ENCODE data around the gene IDH1.
"Not testable (repeated sequence)": the region's sequence is repeated elsewhere in the genome, so short reads cannot be mapped to it uniquely, and the experiment has no call there.

The IDH1 gene

DNA sequence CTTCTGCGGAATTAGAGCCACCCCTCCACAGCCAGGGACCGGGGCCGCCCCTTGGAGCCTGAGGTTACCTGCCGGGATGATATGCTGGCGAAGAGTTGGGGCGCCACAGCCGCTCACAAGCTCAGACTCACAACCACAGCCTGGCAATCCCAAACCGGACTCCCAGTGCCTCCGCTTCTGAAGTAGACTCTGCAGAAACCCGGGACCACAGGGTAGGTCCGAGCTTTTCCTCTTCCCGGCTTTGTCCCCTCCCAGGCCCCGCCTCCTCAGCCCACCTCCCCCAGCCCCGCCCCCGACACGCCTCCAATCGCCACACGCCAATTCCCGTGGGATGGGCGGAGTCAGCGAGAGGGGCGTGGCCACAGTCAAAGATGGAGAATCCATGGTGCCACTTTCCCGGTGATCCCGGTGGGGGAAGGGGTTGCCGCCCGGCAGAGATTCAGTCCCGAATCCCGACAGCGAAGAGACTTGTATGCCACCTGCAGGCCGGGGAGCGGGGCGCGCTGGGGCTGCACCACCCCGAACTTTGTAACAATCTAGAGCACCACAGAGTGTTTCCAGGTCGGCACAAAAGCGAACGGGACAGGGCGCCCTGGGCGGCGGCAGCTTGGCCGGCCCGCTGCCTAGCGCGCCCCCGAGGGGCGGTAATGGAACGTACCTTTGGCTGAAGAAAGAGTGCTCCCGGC, at the start of gene IDH1:
IDH1 (minus strand) TSS at position 201 of the 686 bp plus-strand sequence. CDS start 3,520 bp downstream, outside the sequence.
- peak; percentile 93 for DNase-seq

GRCh38 chr2:208304157-208304556, 49.3 kb upstream of the IDH1 start:
- DNase-seq: no peak

DNA sequence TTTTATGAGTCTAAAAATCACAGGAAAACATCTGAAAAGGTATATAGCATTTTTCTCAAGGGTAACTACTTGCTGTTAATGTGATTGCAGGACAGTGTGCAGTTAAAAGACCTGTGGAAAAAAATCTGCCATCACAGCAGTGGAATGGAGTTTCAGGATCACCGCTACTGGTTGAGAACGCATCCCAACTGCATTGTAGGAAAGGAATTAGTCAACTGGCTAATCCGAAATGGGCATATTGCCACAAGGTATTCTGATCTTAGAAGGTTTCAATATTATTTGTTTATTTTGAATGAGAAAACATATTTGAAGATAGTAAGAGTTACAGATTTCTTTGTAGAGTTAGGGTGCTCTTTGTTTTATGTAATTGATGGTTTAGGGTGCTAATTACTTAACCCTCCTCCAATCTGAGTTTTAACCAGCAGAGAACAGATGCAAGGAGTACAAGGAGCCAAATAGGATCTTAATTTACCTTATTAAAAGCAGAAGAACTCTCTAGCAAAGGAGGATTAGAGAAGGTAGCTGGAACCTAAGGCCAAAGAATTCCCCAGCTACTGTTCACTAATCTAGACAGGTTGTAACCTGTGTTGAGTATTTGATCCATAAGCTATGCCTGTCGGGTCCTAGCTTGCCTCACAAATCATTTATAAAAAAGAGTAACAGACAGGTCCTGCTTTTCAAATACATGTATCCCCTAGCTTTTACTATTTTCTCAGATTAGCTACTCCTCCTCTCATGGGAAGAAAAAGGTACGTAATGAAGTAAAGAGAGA, 46.2 kb upstream of the IDH1 start:
- DNase-seq: peak; percentile 1

DNA sequence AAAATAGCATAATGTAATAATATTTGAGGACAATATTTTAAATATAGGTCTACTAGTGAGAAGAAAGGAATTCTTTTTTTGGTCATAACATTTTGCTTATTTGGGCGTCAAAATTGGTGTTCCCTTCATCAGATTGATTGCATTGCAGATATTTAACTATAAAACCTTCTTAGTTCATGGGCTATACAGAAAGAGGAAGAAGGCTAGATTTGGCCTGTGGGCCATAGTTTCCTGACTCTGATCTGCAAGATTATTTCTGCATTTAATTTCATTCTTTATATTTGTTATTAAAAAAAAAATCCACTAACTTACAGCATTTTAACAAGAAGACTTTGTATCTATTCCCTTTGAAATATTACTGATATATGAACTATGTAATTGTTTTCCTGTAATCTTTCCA, 43.1 kb upstream of the IDH1 start:
- no peak for DNase-seq

DNA sequence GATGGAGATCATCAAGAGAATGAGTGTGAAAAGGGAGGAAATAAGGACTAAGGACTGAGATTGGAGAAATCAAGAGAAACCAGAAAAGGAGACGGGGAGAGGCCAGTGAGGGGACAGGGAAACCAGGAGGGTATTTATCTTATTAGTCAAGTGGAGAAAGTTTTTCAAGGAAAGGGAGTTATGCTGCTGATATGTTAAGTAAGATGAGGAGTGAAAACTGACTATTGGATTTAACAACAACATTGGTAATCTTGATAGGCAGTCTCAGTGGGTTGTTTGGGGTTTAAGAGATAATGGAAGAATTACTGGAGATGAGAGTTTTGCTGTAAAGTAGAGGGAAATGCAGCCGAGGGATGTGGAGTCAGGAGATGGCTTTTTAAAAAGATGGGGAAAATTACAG, 41.7 kb upstream of the IDH1 start:
- DNase-seq: no peak

GRCh38 chr2:208295834-208296233, 41.0 kb upstream of the IDH1 start:
- no peak for DNase-seq

GRCh38 chr2:208294482-208295024, 39.7 kb upstream of the IDH1 start:
- no peak for DNase-seq

GRCh38 chr2:208285853-208286252, 31.0 kb upstream of the IDH1 start:
- no peak for DNase-seq

GRCh38 chr2:208280933-208281332, 26.1 kb upstream of the IDH1 start:
- DNase-seq: no peak

DNA sequence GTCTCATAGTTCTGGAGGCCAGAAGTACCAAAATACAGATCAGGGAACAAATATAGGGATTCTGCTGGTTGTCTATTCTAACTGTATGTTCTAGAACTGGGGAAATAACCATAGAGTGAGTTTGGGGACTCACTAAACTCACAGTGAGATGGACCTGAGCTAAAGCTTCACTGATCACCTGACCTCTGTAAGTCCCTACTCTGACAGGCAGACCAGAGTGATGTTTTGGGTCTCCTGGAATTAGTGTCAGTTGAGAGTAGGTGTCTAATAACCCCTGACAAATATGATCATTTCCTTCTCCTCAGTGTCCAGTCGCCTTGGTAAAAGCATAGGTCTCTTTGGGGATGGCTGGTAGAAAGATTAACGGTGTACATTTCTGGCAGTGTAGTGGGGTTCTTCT, 25.4 kb upstream of the IDH1 start:
- no peak for DNase-seq

DNA sequence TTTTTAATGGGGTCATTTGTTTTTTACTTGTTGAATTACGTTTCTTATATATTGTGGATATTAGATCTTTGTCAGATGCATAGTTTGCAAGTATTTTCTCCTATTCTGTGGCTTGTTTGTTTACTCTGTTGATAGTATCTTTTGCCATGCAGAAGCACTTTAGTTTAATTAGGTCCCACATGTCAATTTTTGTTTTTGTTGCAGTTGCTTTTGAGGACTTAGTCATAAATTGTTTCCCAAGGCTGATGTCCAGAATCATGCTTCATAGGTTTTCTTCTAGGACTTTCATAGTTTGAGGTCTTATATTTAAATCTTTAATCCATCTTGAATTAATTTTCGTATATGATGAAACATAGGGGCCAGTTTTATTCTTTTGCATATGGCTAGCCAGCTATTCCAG, 24.4 kb upstream of the IDH1 start:
- no peak for DNase-seq

DNA sequence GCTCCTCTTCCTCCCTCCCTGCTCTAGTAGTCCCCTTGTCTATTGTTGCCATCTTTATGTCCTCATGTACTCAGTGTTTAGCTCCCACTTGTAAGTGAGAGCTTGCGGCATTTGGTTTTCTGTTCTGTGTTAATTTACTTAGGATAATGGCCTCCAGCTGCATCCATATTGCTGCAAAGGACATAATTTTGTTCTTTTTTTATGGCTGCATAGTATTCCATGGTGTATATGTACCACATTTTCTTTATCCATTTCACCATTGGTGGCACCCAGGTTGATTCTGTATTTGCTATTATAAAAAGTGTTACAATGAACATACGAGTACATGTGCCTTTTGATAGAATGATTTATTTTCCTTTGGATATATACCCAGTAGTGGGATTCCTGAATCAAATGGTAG, 23.7 kb upstream of the IDH1 start:
- no peak for DNase-seq

- no peak for DNase-seq
Observed at GRCh38 chr2:208274748-208275147, 19.9 kb upstream of the IDH1 start.

DNA sequence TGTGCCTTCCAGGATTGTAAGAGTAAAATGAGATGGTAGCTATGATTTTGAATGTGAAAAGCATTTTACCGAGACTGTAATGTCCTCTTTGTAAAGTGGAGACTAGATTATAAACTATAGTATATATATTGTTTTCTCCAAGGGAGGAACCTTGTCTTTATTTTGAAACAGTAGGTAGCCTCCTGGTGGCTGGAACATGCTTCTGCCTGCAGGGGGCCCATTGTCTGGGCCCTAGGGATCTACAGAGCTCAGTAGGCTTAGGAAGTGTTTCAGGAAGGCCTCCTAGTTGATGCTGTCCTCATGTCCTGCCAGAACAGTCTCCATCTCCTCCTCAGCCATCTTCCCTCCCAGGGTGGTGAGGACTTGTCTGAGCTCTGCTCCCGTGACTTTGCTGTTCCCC, 14.2 kb upstream of the IDH1 start:
- DNase-seq: no peak

GRCh38 chr2:208268156-208268952, 13.5 kb upstream of the IDH1 start:
- DNase-seq: no peak

- peak; percentile 16 for DNase-seq
Observed at GRCh38 chr2:208267526-208267925, 12.7 kb upstream of the IDH1 start.

DNA sequence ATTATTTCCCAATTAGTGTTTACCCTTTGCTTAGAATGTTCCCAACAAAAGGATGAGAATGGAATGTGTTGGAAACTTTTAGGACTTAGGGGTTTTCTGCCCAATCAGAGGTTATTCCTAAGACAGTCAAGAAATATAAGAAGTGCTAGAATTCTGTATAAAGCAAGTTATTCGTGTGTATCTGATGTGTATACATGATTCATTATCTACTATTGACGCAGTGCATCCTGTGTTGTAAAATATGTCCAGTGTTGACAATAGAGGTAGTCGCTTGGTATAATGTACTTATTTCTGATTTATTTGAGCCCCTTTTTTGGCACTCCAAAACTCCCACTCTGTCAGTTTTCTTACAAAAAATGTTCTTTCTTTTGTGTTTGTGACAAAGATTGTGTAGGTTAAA, 12.1 kb upstream of the IDH1 start:
- DNase-seq: peak; percentile 12

DNA sequence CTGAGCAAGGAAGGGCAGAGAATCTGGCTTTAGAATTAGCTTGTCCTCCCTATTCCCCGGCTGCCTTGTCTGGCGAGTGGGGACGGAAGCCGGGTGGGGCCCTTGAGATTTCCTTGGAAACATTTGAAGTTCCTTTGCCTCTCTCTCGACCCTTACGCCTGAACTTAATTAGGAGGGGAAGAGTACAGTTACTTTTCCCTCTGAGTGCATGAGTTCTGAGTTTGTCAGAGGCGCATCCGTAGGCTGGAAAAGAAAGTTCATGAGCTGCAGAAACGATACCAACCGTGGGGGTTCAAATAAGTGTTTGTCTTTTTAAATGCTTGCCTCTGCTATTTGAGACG, 11.7 kb upstream of the IDH1 start:
- DNase-seq: no peak

DNA sequence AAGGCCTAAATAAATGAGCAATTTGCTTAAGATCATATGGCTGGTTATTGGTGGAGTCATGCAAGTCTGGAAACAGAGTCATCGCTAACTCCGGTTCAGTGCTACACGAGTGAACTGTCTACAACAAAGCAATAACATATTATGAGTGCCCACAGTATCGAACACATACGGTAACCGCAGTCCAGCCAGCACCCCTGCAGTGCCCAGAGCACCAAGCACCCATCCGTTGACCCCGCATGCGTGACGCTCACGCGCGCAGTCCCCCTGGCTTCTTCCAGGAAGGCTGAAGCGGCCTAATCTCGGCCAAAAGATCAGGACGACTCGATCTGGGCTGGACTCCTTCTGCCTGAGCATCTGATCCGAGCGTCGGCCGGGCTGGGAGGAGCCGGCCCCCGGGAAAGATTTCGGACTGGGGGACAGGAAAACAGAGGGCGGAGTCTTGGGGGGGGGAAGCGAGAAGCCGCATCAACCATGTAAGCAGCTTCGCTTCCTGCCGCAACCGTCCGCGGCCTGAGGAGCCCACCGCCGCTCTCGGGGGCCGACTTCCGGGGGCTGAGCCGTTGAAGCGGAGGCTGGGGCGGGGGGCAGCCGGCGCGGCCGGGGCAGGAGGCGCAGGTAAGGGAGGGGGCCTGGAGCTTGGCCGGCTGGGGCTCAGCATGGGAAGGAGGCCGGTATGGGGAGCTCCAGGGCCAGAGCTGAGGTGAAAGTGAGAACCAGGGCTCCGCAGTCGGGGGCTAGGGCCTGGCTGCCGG, 11.1 kb upstream of the IDH1 start, which contains the start of gene PIKFYVE:
PIKFYVE (plus strand) TSS at position 455 of the 752 bp plus-strand sequence. CDS start 5,265 bp downstream, outside the sequence.
- DNase-seq: peak; percentile 96

DNA sequence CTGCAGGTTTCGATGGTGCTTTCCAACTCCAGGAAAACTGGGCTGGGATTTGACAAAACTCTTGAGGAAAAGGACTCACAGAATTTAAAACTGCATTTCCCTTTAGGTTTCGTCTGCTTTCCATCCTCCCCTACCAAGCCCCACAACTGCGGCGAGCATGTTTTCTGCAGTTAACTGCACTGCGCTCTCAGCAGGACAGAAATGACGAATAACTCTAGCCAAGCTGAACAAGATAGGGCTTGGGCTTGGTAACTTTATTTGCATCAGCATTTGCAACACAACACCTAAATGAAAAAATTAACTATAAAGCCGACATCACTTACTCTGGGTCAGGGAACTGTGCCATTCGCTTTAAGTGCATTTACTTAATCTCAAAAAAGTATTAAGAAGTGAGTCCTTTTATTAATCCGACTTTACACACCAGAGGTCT, 10.5 kb upstream of the IDH1 start:
- peak; percentile 49 for DNase-seq

DNA sequence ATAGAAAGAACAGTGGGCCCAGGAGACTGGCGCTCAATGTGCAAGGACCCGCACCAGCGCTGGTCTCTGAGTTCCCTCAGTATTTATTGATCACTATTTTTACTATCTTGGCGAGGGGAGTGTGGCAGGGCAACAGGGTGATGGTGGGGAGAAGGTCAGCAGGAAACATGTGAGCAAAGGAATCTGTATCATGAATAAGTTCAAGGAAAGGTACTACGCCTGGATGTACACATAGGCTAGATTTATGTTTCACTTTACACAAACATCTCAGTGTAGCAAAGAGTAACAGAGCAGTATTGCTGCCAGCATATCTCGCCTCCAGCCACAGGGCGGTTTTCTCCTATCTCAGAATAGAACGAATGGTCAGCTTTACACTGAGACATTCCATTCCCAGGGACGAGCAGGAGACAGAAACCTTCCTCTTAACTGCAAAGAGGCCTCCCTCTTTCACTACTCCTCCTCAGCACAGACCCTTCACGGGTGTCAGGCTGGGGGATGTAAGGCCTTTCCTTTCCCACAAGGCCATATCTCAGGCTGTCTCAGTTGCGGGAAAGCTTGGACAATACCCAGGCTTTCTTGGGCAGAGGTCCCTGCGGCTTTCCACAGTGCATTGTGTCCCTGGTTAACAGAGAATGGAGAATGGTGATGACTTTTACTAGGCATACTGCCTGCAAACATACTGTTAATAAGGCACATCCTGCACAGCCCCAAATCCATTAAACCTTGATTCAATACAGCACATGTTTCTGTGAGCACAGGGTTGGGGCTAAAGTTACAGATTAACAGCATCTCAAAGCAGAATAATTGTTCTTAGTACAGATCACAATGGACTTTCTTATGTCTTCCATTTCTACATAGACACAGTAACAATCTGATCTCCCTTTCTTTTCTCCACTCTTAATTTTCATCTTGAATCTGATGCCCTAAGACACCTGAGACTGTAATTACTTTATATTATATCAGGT, 2.3 kb upstream of the IDH1 start:
- DNase-seq: not testable (repeated sequence)
